ENCODE measurements around the gene BACH2. TPM values are rescaled to one million over a fixed set of nuclear protein-coding genes. Genes with fewer than 3 reads are reported as not detected.

BACH2 gene
- total and polyA plus RNA-seq, 2 of the 8 experiments (the other 6 are each of a cell fraction or from before 2014, with no cell fraction given) = 1.9 to 5.9 TPM

DNA sequence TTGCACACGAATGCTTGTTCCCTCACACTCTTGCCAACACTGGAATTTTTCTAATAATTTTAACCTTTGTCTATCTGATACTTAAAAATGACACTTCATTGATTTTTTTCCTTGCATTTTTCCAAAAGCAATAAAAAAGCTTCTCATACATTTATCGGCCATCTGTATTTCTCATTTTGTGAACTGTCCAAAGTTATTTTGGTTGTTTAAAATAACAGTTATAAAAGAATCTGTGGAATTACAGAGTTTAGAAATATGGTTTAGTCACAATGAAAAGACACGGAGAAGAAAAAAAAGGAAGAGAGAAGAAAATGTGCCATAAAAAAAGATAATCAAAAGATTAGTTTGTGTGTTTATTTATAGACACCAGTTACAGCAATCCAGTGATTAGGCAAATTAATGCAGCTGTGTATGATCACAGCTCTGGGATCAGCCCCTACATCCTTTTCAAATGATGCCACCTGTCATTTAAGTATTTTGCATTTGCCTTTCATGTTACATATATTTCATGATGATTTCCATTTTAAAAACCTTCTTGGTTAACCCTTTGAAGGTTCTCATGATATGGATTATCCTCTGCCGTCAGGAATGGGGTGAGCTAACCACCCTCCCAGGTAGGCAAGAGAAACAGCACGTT is 171.7 kb downstream of the BACH2 start:
- H2BK12ac ChIP-seq (ENCODE audit: low read depth, low read length) = no peak overlapping the region
- H3K23me2 ChIP-seq (ENCODE audit: low read depth, low read length) = no peaks in the 10 kb centered on the region
- no peak overlapping the region for H4K91ac ChIP-seq (replicated peaks; ENCODE audit: insufficient read length, low read length)
- no peaks in the 10 kb centered on the region for H3K79me1 ChIP-seq (ENCODE audit: low read depth, low read length)
- no peak overlapping the region for H3K4me2 ChIP-seq (ENCODE audit: insufficient read depth in 1 of 2, low read depth in 2 of 2, low read length in 2 of 2)
- FAIRE-seq (no peak), DNase-seq (ENCODE audit: low read depth in 1 of 2, low spot score in 2 of 2) (no peak)
- no peak overlapping the region for H3K56ac ChIP-seq (replicated peaks; ENCODE audit: insufficient read length, low read depth, low read length)
- no peak overlapping the region for H3K14ac ChIP-seq (ENCODE audit: insufficient read length)
- H3K27ac ChIP-seq (ENCODE audit: low read depth, low read length) = no peak overlapping the region
- H3K23ac ChIP-seq (ENCODE audit: insufficient read length) = no peak overlapping the region
- POLR2A ChIA-PET (ENCODE audit: partially characterized antibody) = no interaction called here
- CTCF ChIA-PET (ENCODE audit: partially characterized antibody) = no interaction called here
- WGBS, 2 experiments (ENCODE audit: extremely low coverage in 1 of 2, insufficient coverage in 1 of 2, insufficient read length in 1 of 2, insufficient replicate concordance in 2 of 2, low coverage in 1 of 2, low lambda C conversion rate in 2 of 2, missing lambda C conversion rate in 1 of 2) = 89% methylated on average over 5 of the region's 5 CpGs; no CpG with 5 or more reads in 1 of the 2 experiments
- no peak overlapping the region for H3K9ac ChIP-seq (replicated peaks in 1 of 4; ENCODE audit: extremely low read depth in 1 of 4, low read depth in 3 of 4, low read length in 3 of 4)
- H2AK5ac ChIP-seq (ENCODE audit: low read depth, low read length) = no peak overlapping the region
- H3K18ac ChIP-seq (ENCODE audit: extremely low read depth, low read length) = no peak overlapping the region
- no peak overlapping the region for H2BK5ac ChIP-seq (ENCODE audit: low read depth, low read length)
- no peaks in the 10 kb centered on the region for H3K9me3 ChIP-seq (ENCODE audit: insufficient read depth in 2 of 2, low read depth in 1 of 2, low read length in 1 of 2)
- no peak overlapping the region for H4K8ac ChIP-seq (ENCODE audit: extremely low read depth, insufficient read depth, low read length)
- H2BK120ac ChIP-seq (replicated peaks; ENCODE audit: low read depth, low read length) = no peak overlapping the region
- no peaks in the 10 kb centered on the region for H3K4me1 ChIP-seq (replicated peaks in 1 of 4; ENCODE audit: control insufficient read depth in 3 of 4, insufficient read depth in 4 of 4, low read length in 3 of 4)
- no peak overlapping the region for H3K4ac ChIP-seq (replicated peaks; ENCODE audit: insufficient read length, low read depth, low read length)
- no peaks in the 10 kb centered on the region for H4K20me1 ChIP-seq (replicated peaks in 1 of 2; ENCODE audit: control insufficient read depth in 1 of 2, insufficient read depth in 2 of 2, low read length in 2 of 2)
- H3K79me2 ChIP-seq (ENCODE audit: control insufficient read depth in 1 of 2, insufficient read depth in 2 of 2, low read length in 2 of 2) = no peaks in the 10 kb centered on the region
- no peak overlapping the region for H3K4me3 ChIP-seq (ENCODE audit: extremely low read depth in 1 of 4, insufficient read depth in 2 of 4, low read depth in 3 of 4, low read length in 4 of 4)
- H4K5ac ChIP-seq (ENCODE audit: insufficient read length, low read depth, low read length) = no peak overlapping the region
- H2AFZ ChIP-seq (ENCODE audit: low read length) = no peak overlapping the region
- no peaks in the 10 kb centered on the region for H3K27me3 ChIP-seq (replicated peaks in 1 of 4; ENCODE audit: control insufficient read depth in 3 of 4, extremely low read depth in 1 of 4, insufficient read depth in 3 of 4, low read length in 3 of 4)
- H2BK20ac ChIP-seq (ENCODE audit: low read length) = no peak overlapping the region
- H2BK15ac ChIP-seq (ENCODE audit: low read length) = no peak overlapping the region
- H3K36me3 ChIP-seq (ENCODE audit: control insufficient read depth in 2 of 4, insufficient read depth in 4 of 4, low read length in 3 of 4) = no peaks in the 10 kb centered on the region
